Activated naive CD4-positive, alpha-beta T cell treated with anti-CD3 and anti-CD28 coated beads, Interleukin-2, amount 50 U/mL, for 24 hours (primary cell): ENCODE data around the gene CES5A.
"Not testable (repeated sequence)": the region's sequence is repeated elsewhere in the genome, so short reads cannot be mapped to it uniquely, and the experiment has no call there.

Experiments used
- H3K27ac Mint-ChIP-seq: one replicate; pipeline ENCODE4 v1.8.0; 2021; ENCODE audit warnings: mild to moderate bottlenecking, mixed read lengths
- H3K27me3 Mint-ChIP-seq: one replicate; pipeline ENCODE4 v1.8.0; 2021; ENCODE audit warnings: mixed read lengths
- H3K36me3 Mint-ChIP-seq: one replicate; pipeline ENCODE4 v1.8.0; 2021; ENCODE audit warnings: mixed read lengths
- H3K4me1 Mint-ChIP-seq: one replicate; pipeline ENCODE4 v1.8.0; 2021; ENCODE audit warnings: mixed read lengths
- H3K4me3 Mint-ChIP-seq: one replicate; pipeline ENCODE4 v1.8.0; 2021; ENCODE audit warnings: mild to moderate bottlenecking, mixed read lengths
- H3K9me3 Mint-ChIP-seq: one replicate; pipeline ENCODE4 v1.8.0; 2021; ENCODE audit warnings: mixed read lengths

The CES5A gene

DNA sequence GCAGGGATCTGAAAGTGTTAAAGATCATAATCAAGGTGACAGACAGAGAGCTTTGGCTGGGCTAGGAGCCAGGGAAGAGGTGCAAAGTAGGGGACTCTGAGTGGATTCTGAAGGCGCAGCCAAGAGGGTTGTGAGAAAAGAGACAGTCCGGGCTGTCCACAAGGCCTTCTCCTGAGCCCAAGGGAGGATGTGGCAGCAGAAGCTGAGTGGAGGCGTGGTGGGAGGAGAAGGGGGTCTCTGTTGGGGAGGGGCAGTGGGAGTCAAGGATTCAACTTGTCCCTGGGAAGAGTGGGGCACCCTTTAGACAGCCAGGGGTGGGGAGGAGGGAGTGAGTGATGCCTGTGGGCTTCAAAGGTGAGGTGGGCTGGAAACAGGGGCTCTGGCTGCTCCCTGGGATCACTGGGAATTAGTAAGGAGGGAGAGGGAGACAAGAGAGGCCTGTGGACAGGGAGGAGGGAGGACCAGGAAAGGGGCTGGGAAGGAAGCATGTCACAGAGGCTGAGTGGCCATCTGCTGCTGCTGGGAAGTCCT, 52.8 kb downstream of the CES5A start:
- H3K36me3 Mint-ChIP-seq, result no peaks in the 10 kb centered on the region
- peaks cover 4% of the 10 kb centered on the region for H3K27me3 Mint-ChIP-seq
- H3K9me3 Mint-ChIP-seq, result no peaks in the 10 kb centered on the region
- H3K27ac Mint-ChIP-seq, result no peak overlapping the region
- H3K4me3 Mint-ChIP-seq, result no peak overlapping the region
- no peaks in the 10 kb centered on the region for H3K4me1 Mint-ChIP-seq

DNA sequence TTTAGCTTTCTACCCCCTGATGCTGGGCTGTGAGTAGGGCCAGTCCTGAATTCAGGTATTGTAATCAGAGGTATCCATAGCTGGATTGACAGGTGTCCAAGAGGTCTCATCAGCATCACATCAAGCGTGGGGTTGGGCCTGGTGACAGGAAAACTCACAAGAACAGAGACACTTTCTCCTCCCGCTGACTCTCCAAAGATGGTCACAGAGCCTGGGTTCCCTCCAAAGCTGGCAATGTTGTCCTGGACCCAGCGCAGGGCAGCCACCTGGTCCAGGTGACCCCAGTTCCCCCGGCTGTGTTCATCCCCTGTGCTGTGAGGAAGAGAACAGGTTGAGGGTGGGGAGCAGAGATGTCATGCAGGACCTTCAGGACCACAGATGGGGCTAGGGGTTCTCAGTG, 54.0 kb downstream of the CES5A start:
- H3K36me3 Mint-ChIP-seq, result no peaks in the 10 kb centered on the region
- H3K4me1 Mint-ChIP-seq, result no peaks in the 10 kb centered on the region
- no peak overlapping the region for H3K4me3 Mint-ChIP-seq
- no peaks in the 10 kb centered on the region for H3K9me3 Mint-ChIP-seq
- peaks cover 4% of the 10 kb centered on the region for H3K27me3 Mint-ChIP-seq
- H3K27ac Mint-ChIP-seq, result no peak overlapping the region

DNA sequence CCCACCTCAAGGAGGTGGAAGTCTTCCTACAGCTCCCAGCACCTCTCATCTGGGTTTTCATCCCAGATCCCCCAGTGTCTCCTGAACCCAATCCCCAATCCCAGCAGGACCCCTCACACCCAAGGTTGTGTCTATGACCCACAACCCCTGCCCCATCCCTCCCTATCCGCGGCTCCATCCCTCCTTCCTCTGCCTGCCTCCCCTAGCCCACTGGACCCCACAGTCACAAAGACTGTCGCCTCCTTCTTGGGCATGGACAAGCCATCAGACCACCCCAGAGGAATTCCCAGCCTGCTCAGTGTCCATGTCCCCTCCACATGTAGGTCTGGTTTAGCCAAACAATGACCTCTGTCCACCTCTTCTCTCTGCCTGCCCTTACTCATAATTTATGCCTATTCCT, 54.6 kb downstream of the CES5A start:
- Mint-ChIP-seq H3K4me3 (no peak overlapping the region), H3K4me1 (no peaks in the 10 kb centered on the region), H3K27me3 (peaks cover 4% of the 10 kb centered on the region), H3K36me3 (no peaks in the 10 kb centered on the region), H3K27ac (no peak overlapping the region), H3K9me3 (no peaks in the 10 kb centered on the region)

DNA sequence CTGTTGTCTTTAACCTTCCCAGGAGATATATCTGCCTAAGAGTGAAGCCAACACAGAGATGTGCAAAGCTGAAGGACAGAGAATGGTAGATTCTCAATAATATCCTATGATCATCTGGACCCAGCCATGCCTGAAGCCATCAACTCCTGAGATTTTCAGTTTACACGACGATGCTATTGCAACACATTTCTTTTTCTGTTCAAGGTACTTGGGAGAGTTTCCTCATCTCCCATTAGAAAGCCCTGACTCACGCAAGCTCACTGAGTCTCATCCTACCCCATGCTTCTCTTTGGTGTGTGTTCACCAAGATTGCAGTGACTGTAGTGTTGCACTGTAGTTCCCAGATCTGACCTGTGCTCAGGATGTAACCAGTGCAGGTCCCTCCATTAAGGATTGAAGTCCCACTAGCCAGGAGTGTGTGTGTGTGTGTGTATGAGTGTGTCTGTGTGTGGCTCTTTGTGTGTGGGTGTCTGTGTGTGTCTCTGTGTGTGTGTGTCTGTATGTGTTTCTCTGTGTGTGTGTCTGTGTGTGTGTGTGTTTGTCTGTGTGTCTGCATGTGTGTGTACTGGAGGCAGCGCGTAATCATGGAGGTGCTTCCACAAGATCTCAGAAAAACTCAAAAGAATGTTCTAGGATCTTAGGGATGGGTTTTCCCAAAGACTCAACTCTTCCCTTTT, 57.8 kb downstream of the CES5A start:
- no peaks in the 10 kb centered on the region for H3K4me1 Mint-ChIP-seq
- H3K36me3 Mint-ChIP-seq, result no peaks in the 10 kb centered on the region
- H3K27me3 Mint-ChIP-seq, result peaks cover 10% of the 10 kb centered on the region
- no peak overlapping the region for H3K4me3 Mint-ChIP-seq
- H3K9me3 Mint-ChIP-seq, result no peaks in the 10 kb centered on the region
- no peak overlapping the region for H3K27ac Mint-ChIP-seq

DNA sequence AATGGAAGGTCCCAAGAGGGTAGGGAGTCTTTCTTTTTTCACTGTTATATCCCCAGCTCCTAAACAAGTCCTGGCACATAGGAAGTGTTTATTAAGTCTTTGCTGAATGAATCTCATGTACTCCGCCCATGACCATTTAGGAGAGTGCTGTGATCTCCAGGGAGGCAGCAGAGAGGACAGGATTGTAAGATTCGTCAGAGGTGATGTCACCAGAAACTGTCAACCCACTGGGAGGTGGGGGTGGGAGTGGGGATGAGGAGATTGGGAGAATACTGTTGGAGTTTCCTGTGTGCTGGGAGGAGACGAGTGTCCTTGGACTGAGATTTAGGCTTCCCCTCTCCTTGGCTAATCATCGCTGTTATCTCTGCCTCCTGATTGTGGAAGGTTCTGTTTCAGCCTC, 59.0 kb downstream of the CES5A start:
- not testable (repeated sequence) for H3K36me3 Mint-ChIP-seq, H3K27ac Mint-ChIP-seq, H3K9me3 Mint-ChIP-seq, H3K4me3 Mint-ChIP-seq, H3K4me1 Mint-ChIP-seq
- peaks cover 11% of the 10 kb centered on the region for H3K27me3 Mint-ChIP-seq

DNA sequence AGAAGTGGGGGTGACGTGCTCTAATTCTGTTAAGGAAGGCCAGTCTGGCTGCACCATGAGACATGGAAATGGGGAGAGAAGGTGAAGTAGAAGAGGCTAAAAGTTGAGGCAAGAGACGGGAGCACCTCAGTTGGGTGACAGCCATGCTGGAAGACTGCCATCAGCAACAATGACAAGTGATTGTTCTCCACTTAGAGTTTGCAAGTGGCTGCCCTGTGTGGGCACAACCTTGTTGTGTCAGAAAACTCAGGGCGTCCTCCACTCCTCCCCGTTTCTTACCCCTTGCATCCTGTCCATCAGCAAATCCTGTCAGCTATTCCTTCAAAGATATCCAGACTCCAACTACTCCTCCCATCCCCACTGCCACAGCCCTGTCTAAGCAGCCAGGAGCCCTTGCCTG, 59.9 kb downstream of the CES5A start:
- no peaks in the 10 kb centered on the region for H3K4me1 Mint-ChIP-seq
- peaks cover 9% of the 10 kb centered on the region for H3K27me3 Mint-ChIP-seq
- no peaks in the 10 kb centered on the region for H3K9me3 Mint-ChIP-seq
- H3K27ac Mint-ChIP-seq, result no peak overlapping the region
- no peak overlapping the region for H3K4me3 Mint-ChIP-seq
- H3K36me3 Mint-ChIP-seq, result no peaks in the 10 kb centered on the region

DNA sequence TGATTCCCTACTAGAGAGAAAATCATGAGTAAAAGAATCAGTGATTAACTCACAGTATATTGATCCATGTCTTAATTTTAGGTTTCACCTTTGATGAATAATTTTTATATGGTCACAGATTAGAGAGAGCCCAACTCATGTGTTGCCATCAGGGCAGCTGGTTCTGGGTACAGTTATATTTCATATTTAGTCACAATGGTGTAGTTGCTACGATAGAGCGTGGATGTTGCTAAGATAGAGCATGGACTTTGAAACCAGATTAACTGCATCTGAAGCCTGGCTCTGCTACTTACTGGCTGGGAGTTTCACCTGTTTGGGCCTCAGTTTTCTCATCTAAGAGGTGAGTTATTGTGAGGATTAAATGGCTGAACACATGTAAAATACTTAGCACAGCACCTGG, 61.0 kb downstream of the CES5A start:
- not testable (repeated sequence) for H3K4me3 Mint-ChIP-seq, H3K9me3 Mint-ChIP-seq, H3K27ac Mint-ChIP-seq, H3K36me3 Mint-ChIP-seq, H3K4me1 Mint-ChIP-seq
- H3K27me3 Mint-ChIP-seq, result peaks cover 11% of the 10 kb centered on the region

DNA sequence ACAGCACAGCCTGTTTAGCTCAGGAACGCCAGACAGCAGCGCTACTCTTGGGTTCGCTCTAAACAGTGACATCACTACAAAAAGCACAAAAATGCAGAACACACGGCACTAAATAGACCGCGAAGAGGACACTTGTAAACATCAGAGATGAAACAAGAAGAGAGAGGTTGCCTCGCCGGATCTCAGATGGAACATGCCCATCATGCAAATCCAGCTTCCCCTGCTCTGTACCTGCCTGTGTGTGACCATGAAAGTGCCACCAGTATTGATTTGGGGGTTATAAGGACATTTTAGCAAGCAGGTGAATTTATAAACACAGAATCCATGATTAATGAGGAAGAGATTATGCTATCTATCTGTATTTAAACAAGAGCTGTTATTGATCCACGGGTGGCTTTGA, 61.4 kb downstream of the CES5A start:
- not testable (repeated sequence) for H3K4me3 Mint-ChIP-seq

DNA sequence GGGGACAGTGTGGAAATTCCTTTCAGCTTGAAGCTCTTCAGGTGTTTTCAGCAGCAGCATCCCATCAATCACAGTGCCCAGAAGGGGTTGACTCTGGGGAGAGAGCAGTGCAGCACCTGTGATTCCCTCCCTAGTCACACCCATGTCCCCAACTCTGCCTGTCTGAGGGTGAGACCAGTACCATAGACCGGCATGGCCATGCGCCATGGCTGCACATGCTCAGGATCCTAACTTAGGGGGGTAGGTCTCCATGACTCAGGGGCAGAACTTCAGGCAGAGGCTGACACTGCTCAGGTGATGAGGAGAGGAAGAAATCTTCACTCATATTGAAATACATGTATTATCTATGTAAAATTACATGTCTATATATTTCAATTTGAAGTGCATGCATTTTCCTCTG, 62.2 kb downstream of the CES5A start:
- H3K9me3 Mint-ChIP-seq, result no peaks in the 10 kb centered on the region
- H3K27me3 Mint-ChIP-seq, result peaks cover 9% of the 10 kb centered on the region
- H3K4me3 Mint-ChIP-seq, result no peak overlapping the region

More for the DNA sequence above, 61.4 kb downstream of the CES5A start:
- H3K27ac Mint-ChIP-seq, H3K4me1 Mint-ChIP-seq, H3K27me3 Mint-ChIP-seq, H3K9me3 Mint-ChIP-seq, H3K36me3 Mint-ChIP-seq: not testable (repeated sequence)

DNA sequence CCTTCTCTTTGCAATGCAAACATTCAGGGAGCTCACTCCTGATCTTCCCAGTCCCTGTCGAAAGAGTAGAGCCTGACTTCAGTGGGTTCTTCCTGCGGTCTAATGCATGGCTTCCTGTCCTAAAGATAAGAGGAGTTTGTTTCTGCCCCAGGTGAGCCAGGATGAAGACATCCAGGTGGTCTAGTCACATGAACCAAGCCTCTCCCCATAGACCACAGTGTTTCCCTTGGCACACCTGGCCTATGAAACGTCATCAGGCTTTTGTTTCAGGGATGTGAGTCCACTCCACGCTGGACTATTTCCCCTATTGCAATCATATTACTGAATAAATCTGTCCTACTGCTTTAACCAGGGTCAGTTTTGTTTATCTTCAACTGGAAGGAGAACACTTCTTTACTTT, 63.4 kb downstream of the CES5A start:
- no peaks in the 10 kb centered on the region for H3K36me3 Mint-ChIP-seq
- H3K9me3 Mint-ChIP-seq, result no peaks in the 10 kb centered on the region
- H3K27ac Mint-ChIP-seq, result no peak overlapping the region
- H3K4me3 Mint-ChIP-seq, result no peak overlapping the region
- peaks cover 9% of the 10 kb centered on the region for H3K27me3 Mint-ChIP-seq
- no peaks in the 10 kb centered on the region for H3K4me1 Mint-ChIP-seq

More for the DNA sequence above, 62.2 kb downstream of the CES5A start:
- H3K36me3 Mint-ChIP-seq, result no peaks in the 10 kb centered on the region
- no peaks in the 10 kb centered on the region for H3K4me1 Mint-ChIP-seq
- H3K27ac Mint-ChIP-seq, result no peak overlapping the region

DNA sequence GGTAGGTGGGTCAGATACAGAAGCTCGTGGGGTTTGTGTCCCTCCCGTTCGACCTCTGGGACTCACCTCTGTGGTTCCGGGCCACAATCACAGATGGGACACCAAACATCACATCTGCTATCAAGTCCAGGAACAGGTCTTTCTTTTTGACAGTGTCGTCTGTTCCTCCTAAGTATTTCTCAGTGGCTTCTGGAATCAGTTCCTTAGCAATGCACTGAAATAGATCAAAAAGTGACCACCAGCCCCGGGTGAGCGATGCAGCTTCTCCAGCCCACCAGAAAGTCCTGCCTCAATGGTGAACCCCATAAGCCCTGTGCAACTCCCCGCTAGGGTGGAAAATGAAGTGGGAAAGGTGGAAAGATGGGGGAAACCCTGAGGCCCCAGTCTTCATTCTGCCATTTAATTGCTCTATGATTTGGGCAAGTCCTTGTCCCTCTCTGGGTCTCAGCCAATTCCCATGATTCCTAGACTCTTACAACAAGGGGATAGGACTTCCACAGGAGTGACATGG, 64.7 kb downstream of the CES5A start:
- H3K36me3 Mint-ChIP-seq, result no peaks in the 10 kb centered on the region
- H3K4me1 Mint-ChIP-seq, result no peaks in the 10 kb centered on the region
- no peak overlapping the region for H3K27ac Mint-ChIP-seq
- H3K9me3 Mint-ChIP-seq, result no peaks in the 10 kb centered on the region
- peaks cover 9% of the 10 kb centered on the region for H3K27me3 Mint-ChIP-seq
- H3K4me3 Mint-ChIP-seq, result no peak overlapping the region

DNA sequence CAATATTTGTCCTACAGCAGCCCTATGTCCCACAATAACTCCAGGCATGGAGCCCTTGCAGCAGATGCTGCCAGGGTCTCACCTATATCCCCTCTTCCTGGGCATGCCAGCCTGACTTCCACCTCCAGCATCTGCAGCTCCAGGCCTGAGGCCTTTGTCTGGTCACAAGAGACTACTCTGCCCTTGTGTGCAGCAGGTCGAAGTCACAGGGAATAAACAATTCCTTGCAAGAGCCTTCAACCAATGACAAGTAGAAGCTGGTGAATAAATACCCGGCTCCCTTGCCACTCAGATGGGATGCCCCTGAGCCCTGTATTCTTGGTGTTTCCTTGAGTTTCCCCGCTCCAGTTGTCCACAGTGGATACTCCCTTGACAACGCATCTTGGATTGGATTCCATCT, 65.3 kb downstream of the CES5A start:
- no peaks in the 10 kb centered on the region for H3K4me1 Mint-ChIP-seq
- H3K36me3 Mint-ChIP-seq, result no peaks in the 10 kb centered on the region
- no peak overlapping the region for H3K4me3 Mint-ChIP-seq
- H3K27ac Mint-ChIP-seq, result no peak overlapping the region
- H3K9me3 Mint-ChIP-seq, result no peaks in the 10 kb centered on the region
- H3K27me3 Mint-ChIP-seq, result peaks cover 9% of the 10 kb centered on the region

DNA sequence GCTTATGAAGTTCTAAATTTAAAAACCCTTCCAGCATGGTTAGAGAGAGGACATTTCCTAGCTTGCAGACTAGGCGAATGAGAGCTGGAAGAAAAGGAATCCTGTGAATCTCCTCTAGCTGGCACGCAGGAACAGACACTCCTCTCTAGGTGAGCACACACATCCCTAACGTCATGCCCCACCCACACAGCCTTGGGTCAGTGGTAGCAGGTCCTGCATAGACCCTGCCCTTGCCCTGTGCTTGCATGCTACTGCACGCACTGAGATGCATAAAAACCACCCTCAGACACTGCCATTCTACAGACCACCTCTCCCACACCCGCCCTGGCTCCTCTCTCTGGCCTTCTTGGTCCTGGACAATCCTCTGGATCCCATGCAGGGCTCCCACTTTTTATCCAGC, 65.8 kb downstream of the CES5A start:
- peaks cover 6% of the 10 kb centered on the region for H3K27me3 Mint-ChIP-seq
- H3K9me3 Mint-ChIP-seq, result no peaks in the 10 kb centered on the region
- no peaks in the 10 kb centered on the region for H3K4me1 Mint-ChIP-seq
- H3K27ac Mint-ChIP-seq, result no peak overlapping the region
- H3K36me3 Mint-ChIP-seq, result no peaks in the 10 kb centered on the region
- no peak overlapping the region for H3K4me3 Mint-ChIP-seq

DNA sequence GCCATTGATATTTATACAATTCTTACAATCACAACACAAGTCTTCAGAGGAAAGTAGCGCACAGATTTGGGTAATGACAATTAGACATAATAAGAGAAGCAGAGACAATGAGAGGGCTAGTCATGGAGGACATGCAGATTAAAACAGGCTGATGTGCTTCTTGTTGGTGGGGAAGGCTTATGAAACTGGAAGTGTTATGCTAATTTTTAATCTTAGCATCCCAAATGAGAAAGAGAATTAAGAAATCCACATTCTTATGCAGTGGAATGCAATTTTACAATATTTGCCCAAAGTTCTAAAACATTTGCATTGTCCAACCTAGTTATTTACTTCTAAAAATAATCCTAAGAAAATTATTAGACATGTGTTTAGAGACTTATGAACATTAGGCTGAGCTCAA, 66.9 kb downstream of the CES5A start:
- not testable (repeated sequence) for H3K27me3 Mint-ChIP-seq, H3K4me3 Mint-ChIP-seq, H3K27ac Mint-ChIP-seq, H3K4me1 Mint-ChIP-seq, H3K36me3 Mint-ChIP-seq, H3K9me3 Mint-ChIP-seq

DNA sequence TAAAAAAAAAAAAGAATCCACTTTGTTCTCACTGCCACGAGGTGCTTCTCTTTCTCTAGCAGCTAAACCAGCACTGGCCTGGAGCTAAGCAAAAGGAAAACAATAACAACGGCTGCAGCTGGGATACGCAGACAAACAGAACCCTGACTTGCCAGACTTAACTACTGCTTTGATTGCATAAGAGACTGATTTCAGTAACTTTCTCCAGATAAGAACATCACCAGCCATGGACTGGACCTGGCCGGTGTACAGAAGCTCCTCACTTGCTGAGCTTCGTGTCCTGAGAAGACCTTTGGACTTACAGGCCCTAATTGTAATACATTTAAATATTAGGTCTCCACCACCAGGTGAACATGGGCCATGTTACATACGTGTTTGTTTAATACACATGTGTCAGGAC, 70.1 kb downstream of the CES5A start:
- H3K9me3 Mint-ChIP-seq, H3K36me3 Mint-ChIP-seq, H3K4me1 Mint-ChIP-seq, H3K27me3 Mint-ChIP-seq, H3K4me3 Mint-ChIP-seq, H3K27ac Mint-ChIP-seq: not testable (repeated sequence)

DNA sequence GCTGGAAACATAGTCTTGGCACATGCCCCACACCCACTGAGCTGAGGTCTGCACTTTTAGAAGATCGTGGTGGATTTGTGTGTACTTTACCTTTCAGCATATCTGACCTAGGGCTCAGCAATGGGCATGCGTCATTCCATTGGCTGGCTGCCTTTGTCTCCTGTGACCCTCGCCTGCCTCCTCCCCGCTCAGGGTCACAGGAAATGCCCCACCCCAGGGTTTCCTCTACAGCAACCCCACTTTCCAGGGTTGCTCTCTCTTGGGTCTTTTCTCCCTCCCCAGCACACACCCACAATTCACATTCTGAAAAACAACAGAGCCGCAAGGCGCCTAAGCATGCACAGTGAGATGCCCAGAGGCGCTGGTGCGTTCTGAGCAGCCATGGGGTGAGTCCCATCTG, 71.5 kb downstream of the CES5A start:
- not testable (repeated sequence) for H3K4me3 Mint-ChIP-seq, H3K27ac Mint-ChIP-seq, H3K9me3 Mint-ChIP-seq, H3K36me3 Mint-ChIP-seq, H3K4me1 Mint-ChIP-seq, H3K27me3 Mint-ChIP-seq
